Neuronal stem cell (in vitro differentiated cells): ENCODE results near the gene OPRM1.

ENCODE experiments used
- DNase-seq: peaks from one replicate; pipeline ENCODE4 v3.0.0-alpha.2; 2013; ENCODE audit warnings: low spot score
- H2AFZ ChIP-seq: one replicate; pipeline ENCODE4 v1.6.1; 2013; ENCODE audit warnings: mild to moderate bottlenecking, low read length, inconsistent platforms
- H2AK5ac ChIP-seq: 2 replicates; pipeline ENCODE4 v1.6.1; 2013; ENCODE audit warnings: low read depth, mild to moderate bottlenecking, inconsistent platforms, low read length, moderate library complexity, mixed read lengths
- H2BK120ac ChIP-seq: 2 replicates; pipeline ENCODE4 v1.6.1; 2013; ENCODE audit warnings: low read depth, mild to moderate bottlenecking, inconsistent platforms, low read length, moderate library complexity, mixed read lengths
- H2BK12ac ChIP-seq: one replicate; pipeline ENCODE4 v1.6.1; 2013; ENCODE audit warnings: low read length, inconsistent platforms
- H2BK15ac ChIP-seq: 2 replicates; pipeline ENCODE4 v1.6.1; 2013; ENCODE audit warnings: mild to moderate bottlenecking, low read length, inconsistent platforms, mixed read lengths
- H2BK5ac ChIP-seq: one replicate; pipeline ENCODE4 v1.6.1; 2013; ENCODE audit warnings: inconsistent platforms, mild to moderate bottlenecking, low read length, moderate library complexity
- H3K14ac ChIP-seq: one replicate; pipeline ENCODE4 v1.6.1; 2013; ENCODE audit warnings: low read length, inconsistent platforms
- H3K18ac ChIP-seq: 2 replicates; pipeline ENCODE4 v1.6.1; 2013; ENCODE audit warnings: low read length, inconsistent platforms
- H3K23ac ChIP-seq: 2 replicates; pipeline ENCODE4 v1.6.1; 2013; ENCODE audit warnings: low read depth, mild to moderate bottlenecking, mixed read lengths, low read length, inconsistent platforms; ENCODE audit not compliant: poor library complexity
- H3K27ac ChIP-seq: replicated peaks from 3 replicates; pipeline ENCODE4 v1.5.1; 2013; ENCODE audit warnings: low read length, inconsistent platforms
- H3K27me3 ChIP-seq, 3 experiments: 2 replicates each; pipeline ENCODE4 v1.6.1; 2013; ENCODE audit warnings: low read length in 3 of 3, mild to moderate bottlenecking in 2 of 3, inconsistent platforms in 1 of 3, low read depth in 1 of 3, mixed read lengths in 1 of 3, moderate library complexity in 1 of 3; ENCODE audit not compliant: control insufficient read depth in 3 of 3, insufficient read depth in 3 of 3
- H3K36me3 ChIP-seq, 2 donors: replicated peaks in 1 of 2; 2 replicates each; pipeline ENCODE4 v1.6.1; 2013; ENCODE audit warnings: low read length in 2 of 2; ENCODE audit not compliant: control insufficient read depth in 2 of 2, insufficient read depth in 2 of 2
- H3K4ac ChIP-seq: 2 replicates; pipeline ENCODE4 v1.6.1; 2013; ENCODE audit warnings: inconsistent platforms, mild to moderate bottlenecking, low read length, moderate library complexity
- H3K4me1 ChIP-seq, 2 donors: 1 replicate in 1 of 2; 2 replicates in 1 of 2; pipeline ENCODE4 v1.6.1; 2013; ENCODE audit warnings: low read length in 2 of 2, low read depth in 1 of 2; ENCODE audit not compliant: control insufficient read depth in 2 of 2, insufficient read depth in 1 of 2
- H3K4me2 ChIP-seq: one replicate; pipeline ENCODE4 v1.6.1; 2013; ENCODE audit warnings: mild to moderate bottlenecking, low read length, inconsistent platforms; ENCODE audit not compliant: insufficient read depth, poor library complexity, severe bottlenecking
- H3K4me3 ChIP-seq, 2 donors: 2 replicates each; pipeline ENCODE4 v1.5.1; 2013; ENCODE audit warnings: low read length in 2 of 2, mild to moderate bottlenecking in 2 of 2, inconsistent platforms in 1 of 2, moderate library complexity in 1 of 2
- H3K79me1 ChIP-seq: one replicate; pipeline ENCODE4 v1.6.1; 2013; ENCODE audit warnings: low read depth, mild to moderate bottlenecking, inconsistent platforms, low read length, moderate library complexity
- H3K9ac ChIP-seq: one replicate; pipeline ENCODE4 v1.6.1; 2013; ENCODE audit warnings: mild to moderate bottlenecking, low read depth, low read length, inconsistent platforms; ENCODE audit not compliant: poor library complexity
- H3K9me3 ChIP-seq, 2 donors: replicated peaks in 1 of 2; 2 replicates each; pipeline versions ENCODE3 to v1.6.1; 2013; ENCODE audit warnings: low read length in 2 of 2, mild to moderate bottlenecking in 2 of 2, inconsistent platforms in 1 of 2, low read depth in 1 of 2, mixed read lengths in 1 of 2, moderate library complexity in 1 of 2; ENCODE audit not compliant: control insufficient read depth in 2 of 2, insufficient read depth in 1 of 2
- H4K8ac ChIP-seq: one replicate; pipeline ENCODE4 v1.6.1; 2013; ENCODE audit warnings: low read depth, mild to moderate bottlenecking, inconsistent platforms, low read length, moderate library complexity
- H4K91ac ChIP-seq: one replicate; pipeline ENCODE4 v1.6.1; 2013; ENCODE audit warnings: low read length, low read depth, mild to moderate bottlenecking, inconsistent platforms; ENCODE audit not compliant: poor library complexity
- WGBS, 2 donors: extraction: QIAGEN DNeasy Blood & Tissue Kit; methylation state at CpG; one replicate each; pipeline ENCODE4 v1.1.7; 2013; ENCODE audit warnings: missing lambda C conversion rate in 2 of 2, mixed read lengths in 1 of 2; ENCODE audit not compliant: insufficient read length in 2 of 2, insufficient replicate concordance in 1 of 2; ENCODE audit errors: extremely low coverage in 2 of 2; 5-methylcytosine and 5-hydroxymethylcytosine counted together

OPRM1 gene

DNA sequence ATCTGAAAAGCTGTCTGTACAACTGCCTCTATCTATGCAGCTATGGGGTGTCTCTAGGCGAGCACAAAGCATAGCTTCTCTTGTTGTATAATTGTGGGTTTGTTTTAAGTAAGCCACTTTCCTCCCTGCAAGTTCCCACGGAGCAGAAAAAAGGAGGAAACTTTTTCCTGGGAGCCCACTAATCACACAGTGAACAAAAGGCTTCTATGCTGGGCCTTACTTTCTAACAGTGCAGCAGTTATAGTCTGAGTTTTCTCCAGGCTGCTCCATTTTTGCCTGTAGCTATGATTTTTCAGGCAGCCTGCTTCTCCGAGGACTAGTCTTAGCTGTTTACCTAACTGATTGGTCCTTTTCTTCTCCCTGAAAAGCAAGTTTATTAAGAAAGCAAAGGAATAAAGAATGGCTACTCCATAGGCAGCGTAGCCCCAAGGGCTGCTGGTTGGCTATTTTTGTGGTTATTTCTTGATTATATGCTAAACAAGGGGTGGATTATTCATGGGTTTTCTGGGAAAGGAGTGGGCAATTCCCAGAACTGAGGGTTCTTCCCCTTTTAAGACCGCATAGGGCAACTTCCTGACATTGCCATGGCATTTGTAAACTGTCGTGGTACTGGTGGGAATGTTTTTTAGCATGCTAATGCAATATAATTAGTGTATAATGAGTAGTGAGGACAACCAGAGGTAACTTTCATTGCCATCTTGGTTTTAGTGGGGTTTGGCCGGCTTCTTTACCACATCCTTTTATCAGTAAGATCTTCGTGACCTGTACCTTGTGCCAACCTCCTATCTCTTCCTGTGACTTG is 84.3 kb downstream of the OPRM1 start:
- Histone ChIP-seq H3K4ac (no peak overlapping the region), H3K9ac (no peak overlapping the region), H3K18ac (no peak overlapping the region), H3K27ac (no peak overlapping the region), H3K27me3 (no peaks in the 10 kb centered on the region), H2BK15ac (no peak overlapping the region), H3K4me2 (no peak overlapping the region), H3K36me3 (no peaks in the 10 kb centered on the region), H2BK120ac (no peak overlapping the region), H3K23ac (no peak overlapping the region), H4K8ac (no peak overlapping the region), H2BK5ac (no peak overlapping the region), H3K4me1 (no peaks in the 10 kb centered on the region), H3K79me1 (no peaks in the 10 kb centered on the region), H2BK12ac (no peak overlapping the region), H4K91ac (no peak overlapping the region), H3K9me3 (no peaks in the 10 kb centered on the region), H3K14ac (no peak overlapping the region), H2AFZ (no peak overlapping the region), H2AK5ac (no peak overlapping the region), H3K4me3 (no peak overlapping the region)
- no CpG with 5 or more reads among the region's 8 CpGs for WGBS, 2 donors
- DNase-seq: no peak

GRCh38 chr6:154125421-154125820 is 86.4 kb downstream of the OPRM1 start:
- DNase-seq: no peak
- Histone ChIP-seq H2BK120ac (no peak overlapping the region), H3K23ac (no peak overlapping the region), H3K18ac (no peak overlapping the region), H3K4me2 (no peak overlapping the region), H3K27ac (no peak overlapping the region), H3K36me3 (no peaks in the 10 kb centered on the region), H3K9me3 (no peaks in the 10 kb centered on the region), H4K8ac (no peak overlapping the region), H3K4ac (no peak overlapping the region), H2BK5ac (no peak overlapping the region), H2AK5ac (no peak overlapping the region), H3K4me3 (no peak overlapping the region), H3K4me1 (no peaks in the 10 kb centered on the region), H2AFZ (no peak overlapping the region), H3K9ac (no peak overlapping the region), H2BK12ac (no peak overlapping the region), H3K27me3 (no peaks in the 10 kb centered on the region), H3K79me1 (no peaks in the 10 kb centered on the region), H4K91ac (no peak overlapping the region), H2BK15ac (no peak overlapping the region), H3K14ac (no peak overlapping the region)
- no CpG with 5 or more reads among the region's 2 CpGs for WGBS, 2 donors

- Histone ChIP-seq H2BK5ac (no peak overlapping the region), H3K4me1 (no peaks in the 10 kb centered on the region), H4K8ac (no peak overlapping the region), H3K18ac (no peak overlapping the region), H3K27ac (no peak overlapping the region), H3K9ac (no peak overlapping the region), H2BK12ac (no peak overlapping the region), H2AK5ac (no peak overlapping the region), H3K36me3 (no peaks in the 10 kb centered on the region), H2BK120ac (no peak overlapping the region), H3K9me3 (no peaks in the 10 kb centered on the region), H2AFZ (no peak overlapping the region), H3K23ac (no peak overlapping the region), H3K4me2 (no peak overlapping the region), H3K27me3 (no peaks in the 10 kb centered on the region), H4K91ac (no peak overlapping the region), H3K4me3 (no peak overlapping the region), H2BK15ac (no peak overlapping the region), H3K4ac (no peak overlapping the region), H3K79me1 (no peaks in the 10 kb centered on the region), H3K14ac (no peak overlapping the region)
- no peak for DNase-seq
- WGBS, 2 donors: no CpG with 5 or more reads among the region's 2 CpGs
Measured at GRCh38 chr6:154127657-154128056, 88.6 kb downstream of the OPRM1 start.

DNA sequence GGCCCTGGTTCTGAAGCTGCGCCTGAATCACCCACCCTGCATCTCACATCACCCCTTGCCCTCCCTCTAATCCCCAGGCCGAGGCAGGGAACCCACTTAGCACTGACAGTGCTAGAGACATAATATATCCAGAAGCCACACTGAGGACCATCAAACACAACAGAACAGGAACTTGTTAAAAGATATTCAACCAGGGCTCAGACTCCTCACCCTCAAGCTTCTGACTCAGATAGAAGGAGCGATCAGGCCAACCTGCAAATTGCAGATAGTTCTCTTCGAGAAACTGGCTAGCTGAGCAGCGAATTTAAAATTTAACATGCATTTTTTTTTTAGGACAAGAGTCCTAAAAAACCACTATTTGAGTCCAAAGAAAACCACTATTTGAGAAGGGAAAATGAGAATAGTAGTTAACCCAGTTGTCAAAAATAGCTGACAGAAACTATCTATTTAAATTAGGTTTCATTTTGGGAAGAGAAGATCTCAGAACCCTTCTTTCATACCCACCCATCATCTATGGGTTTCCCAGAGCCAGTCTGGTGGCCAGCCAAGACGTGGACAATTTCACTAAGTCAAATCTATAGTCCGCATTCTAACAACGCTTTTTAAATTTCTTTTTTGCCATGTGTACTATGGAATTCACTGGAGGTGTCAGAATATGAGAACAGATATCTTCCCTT is 95.6 kb downstream of the OPRM1 start:
- no peak overlapping the region for H3K4me3 ChIP-seq
- H4K8ac ChIP-seq: no peak overlapping the region

More for the DNA sequence above, 95.6 kb downstream of the OPRM1 start:
- Histone ChIP-seq H3K9me3 (no peaks in the 10 kb centered on the region), H2BK12ac (no peak overlapping the region), H2BK120ac (no peak overlapping the region), H3K23ac (no peak overlapping the region), H2AFZ (no peak overlapping the region), H3K4ac (no peak overlapping the region), H2BK15ac (no peak overlapping the region), H3K4me2 (no peak overlapping the region), H3K27ac (no peak overlapping the region), H3K18ac (no peak overlapping the region), H3K14ac (no peak overlapping the region), H3K9ac (no peak overlapping the region), H3K27me3 (no peaks in the 10 kb centered on the region), H4K91ac (no peak overlapping the region), H2BK5ac (no peak overlapping the region), H3K36me3 (no peaks in the 10 kb centered on the region), H3K79me1 (no peaks in the 10 kb centered on the region), H3K4me1 (peaks cover 0 to 3% of the 10 kb centered on the region in 2 donors), H2AK5ac (no peak overlapping the region)
- WGBS, 2 donors: no CpG with 5 or more reads among the region's 8 CpGs
- DNase-seq: no peak
